GM12875 (cell line): ENCODE results near the gene ARMC2.
"Not testable (repeated sequence)": the region's sequence is repeated elsewhere in the genome, so short reads cannot be mapped to it uniquely, and the experiment has no call there.

ENCODE experiments used
- H3K4me3 ChIP-seq: one replicate; pipeline ENCODE4 v1.5.1; 2011; ENCODE audit warnings: low read depth, low read length, control low read depth
- TF ChIP-seq, protein P1 (sequence below): IDR thresholded peaks from 2 replicates; pipeline ENCODE4 v1.5.1; 2011; ENCODE audit warnings: low read depth, mild to moderate bottlenecking, control low read depth, inconsistent platforms, low read length, moderate library complexity, borderline replicate concordance; ENCODE audit not compliant: insufficient read depth

The ARMC2 gene

DNA sequence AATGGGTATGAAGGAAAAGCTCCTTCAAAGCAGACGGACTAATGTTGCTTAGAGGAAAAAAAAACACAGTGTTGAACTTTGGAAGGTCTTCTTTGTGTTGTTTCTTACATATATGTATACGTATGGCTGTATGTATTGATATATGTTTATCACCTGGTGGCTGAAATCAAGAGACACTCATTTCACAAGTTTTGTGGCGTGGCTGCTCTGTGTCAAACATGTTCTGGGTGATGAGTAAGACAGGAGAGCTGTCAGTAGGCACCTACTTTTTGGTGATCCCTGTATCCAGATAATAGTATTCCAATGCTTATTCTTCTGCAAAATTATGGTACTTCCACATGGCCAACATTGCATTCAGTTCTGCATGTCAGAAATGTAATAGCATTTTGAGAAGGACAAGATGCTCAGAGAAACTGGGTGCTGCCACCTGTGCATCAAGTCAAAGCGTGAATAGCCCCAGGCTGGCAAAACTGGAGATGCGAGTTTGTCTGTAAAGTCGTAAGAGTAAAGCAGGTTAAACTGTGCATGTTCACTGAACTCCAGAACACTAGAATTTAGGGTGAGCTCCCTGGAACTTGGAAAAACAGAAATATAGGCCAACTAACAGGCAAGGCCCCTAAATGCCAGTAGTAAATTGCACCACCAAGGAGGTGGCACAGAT lies 67.9 kb downstream of the ARMC2 start:
- TF ChIP-seq, protein P1, sequence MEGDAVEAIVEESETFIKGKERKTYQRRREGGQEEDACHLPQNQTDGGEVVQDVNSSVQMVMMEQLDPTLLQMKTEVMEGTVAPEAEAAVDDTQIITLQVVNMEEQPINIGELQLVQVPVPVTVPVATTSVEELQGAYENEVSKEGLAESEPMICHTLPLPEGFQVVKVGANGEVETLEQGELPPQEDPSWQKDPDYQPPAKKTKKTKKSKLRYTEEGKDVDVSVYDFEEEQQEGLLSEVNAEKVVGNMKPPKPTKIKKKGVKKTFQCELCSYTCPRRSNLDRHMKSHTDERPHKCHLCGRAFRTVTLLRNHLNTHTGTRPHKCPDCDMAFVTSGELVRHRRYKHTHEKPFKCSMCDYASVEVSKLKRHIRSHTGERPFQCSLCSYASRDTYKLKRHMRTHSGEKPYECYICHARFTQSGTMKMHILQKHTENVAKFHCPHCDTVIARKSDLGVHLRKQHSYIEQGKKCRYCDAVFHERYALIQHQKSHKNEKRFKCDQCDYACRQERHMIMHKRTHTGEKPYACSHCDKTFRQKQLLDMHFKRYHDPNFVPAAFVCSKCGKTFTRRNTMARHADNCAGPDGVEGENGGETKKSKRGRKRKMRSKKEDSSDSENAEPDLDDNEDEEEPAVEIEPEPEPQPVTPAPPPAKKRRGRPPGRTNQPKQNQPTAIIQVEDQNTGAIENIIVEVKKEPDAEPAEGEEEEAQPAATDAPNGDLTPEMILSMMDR: no peak
- no peak overlapping the region for H3K4me3 ChIP-seq

DNA sequence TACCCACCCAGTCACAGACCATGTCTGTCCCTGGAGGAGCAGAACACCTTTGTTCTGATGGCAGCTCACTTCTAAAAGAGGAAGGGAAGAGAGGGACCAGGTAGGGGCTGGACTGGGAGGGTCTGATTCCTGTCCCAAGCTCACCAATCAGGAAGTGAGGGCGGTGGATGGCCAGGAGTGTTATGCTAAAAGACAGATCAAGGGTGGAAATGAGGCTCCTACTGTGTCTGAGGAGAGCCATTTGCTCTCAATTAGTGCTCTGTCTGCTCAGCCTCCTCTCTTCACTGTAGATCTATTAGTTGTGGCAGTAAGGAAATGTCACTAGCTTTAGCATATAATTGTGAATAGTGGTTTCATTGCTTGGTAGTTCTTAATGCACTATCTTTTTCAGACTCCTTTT lies 72.5 kb downstream of the ARMC2 start:
- TF ChIP-seq, protein P1: no peak

DNA sequence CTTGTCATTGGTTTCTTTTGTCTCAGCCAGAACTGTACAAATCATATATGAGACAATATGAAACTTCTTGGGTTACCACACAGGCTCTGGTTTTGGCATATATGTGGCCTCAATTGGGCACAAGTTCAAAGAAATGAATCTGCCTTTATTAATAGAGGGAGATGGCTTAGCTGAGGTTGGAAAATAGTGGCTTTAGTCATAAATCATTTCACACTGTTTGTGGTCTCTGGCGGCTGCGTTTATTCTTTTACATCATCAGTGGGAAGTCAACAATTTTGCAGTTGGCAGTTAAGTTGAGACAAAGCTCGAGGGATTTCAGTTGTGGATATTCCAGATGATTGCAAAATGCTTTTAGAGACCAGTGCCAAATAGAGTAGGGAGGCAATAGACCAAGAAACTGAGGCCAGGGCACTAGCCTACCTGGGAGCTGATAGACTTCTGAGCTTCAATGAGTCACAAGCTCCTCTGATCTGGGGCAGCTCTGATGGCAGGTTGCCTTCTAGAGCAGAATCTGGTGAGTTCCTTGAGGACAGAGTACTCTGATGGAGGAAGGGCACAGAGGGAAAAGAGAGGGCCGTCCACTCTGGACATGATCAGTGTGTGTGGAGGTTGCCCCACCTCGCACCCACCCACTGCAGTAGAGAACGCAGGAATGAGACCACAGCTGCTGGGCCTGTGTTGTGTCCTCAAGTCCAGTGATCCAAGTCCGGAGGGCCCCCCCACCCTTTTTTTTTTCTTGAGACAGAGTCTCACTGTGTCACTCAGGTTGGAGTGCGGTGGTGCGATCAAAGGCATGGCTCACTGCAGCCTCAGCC lies 73.5 kb downstream of the ARMC2 start:
- H3K4me3 ChIP-seq: no peak overlapping the region
- TF ChIP-seq, protein P1: no peak

More for the DNA sequence above, 72.5 kb downstream of the ARMC2 start:
- H3K4me3 ChIP-seq: no peak overlapping the region

DNA sequence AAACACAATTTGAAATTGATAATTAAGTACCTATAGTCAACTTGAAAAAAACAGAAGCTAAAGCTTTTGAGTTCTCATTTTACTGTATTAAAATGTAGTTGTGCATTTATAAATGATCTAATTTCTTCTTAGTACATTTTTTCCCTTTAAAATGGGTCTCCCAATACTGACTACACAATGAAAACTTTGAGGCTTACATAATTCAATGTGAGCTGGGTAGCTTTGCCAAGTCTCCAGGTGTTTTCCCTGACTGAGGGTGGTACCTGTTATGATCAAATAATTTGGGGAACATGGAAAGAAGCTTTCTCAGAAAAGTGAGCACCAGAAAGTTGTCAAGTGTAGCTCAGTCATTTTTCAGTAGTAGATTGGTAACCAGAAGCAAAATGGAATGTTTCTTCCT lies 74.3 kb downstream of the ARMC2 start:
- H3K4me3 ChIP-seq: no peak overlapping the region
- TF ChIP-seq, protein P1: no peak

DNA sequence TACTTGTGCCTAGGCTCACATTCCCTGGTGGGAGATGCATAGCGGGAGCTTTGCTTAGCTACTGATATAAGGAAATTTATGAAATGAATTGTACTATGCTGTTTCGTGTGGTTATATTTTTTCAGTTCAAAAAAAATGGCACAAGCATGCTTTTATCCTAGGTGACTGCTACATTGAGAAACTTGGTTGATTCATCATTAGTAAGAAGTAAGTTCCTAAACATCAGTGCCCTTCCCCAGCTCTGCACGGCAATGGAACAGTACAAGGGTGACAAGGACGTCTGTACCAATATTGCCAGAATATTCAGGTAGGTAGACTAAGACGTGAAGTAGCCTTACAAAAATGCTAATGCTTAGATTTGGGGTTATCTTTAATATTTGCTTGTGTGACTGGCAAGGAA lies 79.7 kb downstream of the ARMC2 start:
- H3K4me3 ChIP-seq: no peak overlapping the region
- TF ChIP-seq, protein P1: no peak

DNA sequence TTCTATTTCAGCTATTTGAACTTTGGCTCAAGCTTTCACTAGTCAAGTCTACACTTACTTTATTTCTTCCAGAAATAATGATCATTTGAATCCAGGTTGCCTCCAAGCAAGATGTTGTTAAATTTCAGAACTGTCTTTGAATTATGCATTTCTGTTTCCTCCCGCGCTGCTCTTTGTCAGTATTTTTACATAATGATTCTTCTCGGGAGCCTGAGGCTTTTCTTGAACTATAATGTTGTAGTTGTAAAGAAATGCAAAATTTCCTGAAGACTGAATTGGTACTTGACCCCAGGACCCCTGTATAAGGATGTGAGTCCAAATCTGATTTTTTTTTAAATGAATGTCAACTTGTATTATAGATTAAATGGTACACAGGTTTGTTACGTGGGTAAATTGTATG lies 80.4 kb downstream of the ARMC2 start:
- TF ChIP-seq, protein P1: no peak
- no peak overlapping the region for H3K4me3 ChIP-seq

DNA sequence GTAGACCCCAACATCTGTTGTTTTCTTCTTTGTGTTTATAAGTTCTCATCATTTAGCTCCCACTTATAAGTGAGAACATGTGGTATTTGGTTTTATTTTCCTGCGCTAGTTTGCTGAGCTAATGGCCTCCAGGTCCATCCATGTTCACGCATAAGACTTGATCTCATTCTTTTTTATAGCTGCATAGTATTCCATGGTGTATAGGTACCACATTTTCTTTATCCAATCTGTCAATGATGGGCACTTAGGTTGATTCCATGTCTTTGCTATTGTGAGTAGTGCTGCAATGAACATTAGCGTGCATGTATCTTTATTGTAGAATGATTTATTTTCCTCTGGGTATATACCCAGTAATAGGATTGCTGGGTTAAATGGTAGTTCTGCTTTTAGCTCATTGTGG lies 82.9 kb downstream of the ARMC2 start:
- H3K4me3 ChIP-seq: not testable (repeated sequence)
